T1000 (cell line): ENCODE results near the gene YIPF2.
"Not testable (repeated sequence)": the region's sequence is repeated elsewhere in the genome, so short reads cannot be mapped to it uniquely, and the experiment has no call there.

Experiments
- DNase-seq: peaks from one replicate; lab custom pipeline; 2025; ENCODE audit warnings: mixed read lengths; lab: John Stamatoyannopoulos, UW

Gene YIPF2

GRCh38 chr19:10928563-10929401 is at the start of gene YIPF2, which contains the start of gene TIMM29:
Gene YIPF2, minus strand, starts transcription at chr19:10928639. Its CDS starts 229 bp downstream, at chr19:10928410.
Gene TIMM29, plus strand, starts transcription at chr19:10928811. Its CDS starts 12 bp downstream, at chr19:10928823.
- peak; percentile 93 for DNase-seq

DNA sequence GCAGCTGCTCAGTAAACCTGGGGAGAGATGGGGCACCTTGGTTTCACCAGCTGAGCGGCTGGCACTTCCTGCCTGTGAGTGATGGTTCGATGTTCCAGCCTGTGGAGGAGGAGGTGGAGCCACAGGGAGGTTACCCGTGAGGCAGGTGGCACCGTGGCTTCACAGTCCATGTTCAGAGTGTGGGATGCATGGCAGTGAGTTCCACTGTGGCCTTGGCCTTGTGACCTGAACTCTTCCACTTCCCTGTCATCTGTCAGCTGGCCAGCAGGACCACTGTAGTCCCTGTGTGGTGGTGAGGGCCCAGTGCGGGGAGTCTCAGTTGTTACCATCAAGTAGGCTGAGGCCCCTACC is 49.3 kb upstream of the YIPF2 start:
- DNase-seq = no peak

- no peak for DNase-seq
Observed at GRCh38 chr19:10976131-10976892, 47.9 kb upstream of the YIPF2 start.

GRCh38 chr19:10975374-10976130 is 47.1 kb upstream of the YIPF2 start:
- DNase-seq = no peak

DNA sequence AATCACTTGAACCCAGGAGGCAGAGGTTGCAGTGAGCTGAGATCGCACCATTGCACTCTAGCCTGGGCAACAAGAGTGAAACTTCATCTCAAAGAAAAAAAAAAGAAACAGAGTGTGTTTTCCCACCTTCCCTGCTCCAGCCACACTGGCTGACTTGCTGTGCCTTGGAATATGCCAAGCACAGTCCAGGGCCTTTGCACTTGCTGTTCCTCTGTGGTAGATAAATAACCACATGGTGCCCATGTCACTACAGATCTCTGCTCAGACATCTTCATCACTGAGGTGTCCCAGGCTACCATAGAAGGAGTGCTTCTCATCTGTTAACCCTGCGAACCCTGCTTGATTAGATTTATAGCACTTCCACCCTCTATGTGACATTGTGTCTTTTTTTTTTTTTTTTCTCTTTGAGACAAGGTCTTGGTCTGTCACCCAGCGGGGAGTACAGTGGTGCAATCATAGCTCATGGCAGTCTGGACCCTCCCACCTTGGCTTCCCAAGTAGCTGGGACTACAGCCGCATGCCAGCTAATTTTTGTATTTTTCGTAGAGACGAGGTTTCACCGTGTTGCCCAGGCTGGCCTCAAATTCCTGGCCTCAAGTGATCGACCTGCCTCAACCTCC is 42.8 kb upstream of the YIPF2 start:
- DNase-seq = no peak

DNA sequence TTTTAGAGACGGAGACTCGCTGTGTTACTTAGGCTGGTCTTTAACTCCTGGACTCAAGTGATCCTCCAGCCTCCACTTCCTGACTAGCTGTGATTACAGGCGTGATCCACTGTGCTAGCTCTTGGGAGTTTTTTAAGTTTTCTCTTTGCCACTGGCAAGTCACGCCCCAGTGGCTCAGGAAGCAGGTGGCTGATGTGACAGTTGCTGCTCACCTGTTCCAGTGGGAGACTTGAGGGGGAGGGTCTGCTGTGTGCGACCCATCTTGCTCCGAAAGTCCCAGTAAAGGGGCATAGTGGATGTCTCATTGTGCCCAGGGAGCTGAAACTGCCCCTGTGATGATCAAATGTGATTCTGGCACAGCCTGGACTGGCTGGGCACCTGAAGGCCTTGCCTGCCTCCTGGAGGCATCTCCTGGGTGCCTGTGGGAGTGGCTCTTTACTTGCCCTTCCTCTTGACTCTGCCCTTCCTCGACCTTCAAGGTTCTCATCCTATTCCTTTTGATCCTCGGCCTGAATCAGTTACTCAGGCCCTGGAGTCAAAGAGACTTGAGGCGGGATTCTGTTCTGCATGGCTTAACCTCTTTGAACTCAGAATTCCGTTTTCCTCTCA is 40.2 kb upstream of the YIPF2 start:
- no peak for DNase-seq

GRCh38 chr19:10966809-10967208 is 38.4 kb upstream of the YIPF2 start:
- no peak for DNase-seq

DNA sequence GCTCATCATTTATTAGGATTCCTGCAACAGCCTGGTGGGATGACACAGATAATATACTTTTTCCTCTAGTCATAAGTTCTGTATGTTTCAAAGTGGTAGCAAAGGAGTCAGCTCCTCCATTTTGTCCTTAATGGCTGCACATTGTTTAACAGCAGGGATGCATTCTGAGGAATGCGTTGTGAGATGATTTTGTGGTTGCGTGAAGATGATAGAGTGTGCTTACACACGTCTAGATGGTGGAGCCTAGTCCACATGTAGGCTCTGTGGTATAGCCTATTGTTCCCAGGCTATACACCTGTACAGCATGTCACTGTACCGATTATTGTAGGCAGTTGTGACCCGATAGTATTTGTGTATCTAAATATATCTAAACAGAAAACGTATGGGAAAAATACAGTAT is 37.0 kb upstream of the YIPF2 start:
- DNase-seq = no peak

DNA sequence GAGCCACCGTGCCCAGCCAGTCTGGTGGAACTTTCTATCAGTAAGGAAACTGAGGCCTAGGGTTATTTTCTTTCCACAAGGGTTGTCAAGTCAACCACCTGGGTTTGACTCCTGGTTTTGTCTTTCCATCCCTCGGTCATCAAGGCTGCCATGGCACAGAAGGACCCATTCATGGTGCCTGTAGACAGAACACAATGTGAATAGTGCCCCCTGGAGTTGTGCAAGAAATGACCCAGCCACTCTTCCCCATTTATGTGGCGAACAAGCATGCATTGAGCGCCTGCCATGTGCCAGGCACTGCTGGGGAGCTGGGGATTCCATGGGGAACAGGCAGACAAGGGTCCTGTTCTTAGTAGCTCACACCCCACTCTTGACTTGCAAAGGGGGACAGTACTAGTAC is 36.5 kb upstream of the YIPF2 start:
- DNase-seq = no peak

GRCh38 chr19:10963865-10964264 is 35.4 kb upstream of the YIPF2 start:
- no peak for DNase-seq

- no peak for DNase-seq
Observed at GRCh38 chr19:10962863-10963262, 34.4 kb upstream of the YIPF2 start.

DNA sequence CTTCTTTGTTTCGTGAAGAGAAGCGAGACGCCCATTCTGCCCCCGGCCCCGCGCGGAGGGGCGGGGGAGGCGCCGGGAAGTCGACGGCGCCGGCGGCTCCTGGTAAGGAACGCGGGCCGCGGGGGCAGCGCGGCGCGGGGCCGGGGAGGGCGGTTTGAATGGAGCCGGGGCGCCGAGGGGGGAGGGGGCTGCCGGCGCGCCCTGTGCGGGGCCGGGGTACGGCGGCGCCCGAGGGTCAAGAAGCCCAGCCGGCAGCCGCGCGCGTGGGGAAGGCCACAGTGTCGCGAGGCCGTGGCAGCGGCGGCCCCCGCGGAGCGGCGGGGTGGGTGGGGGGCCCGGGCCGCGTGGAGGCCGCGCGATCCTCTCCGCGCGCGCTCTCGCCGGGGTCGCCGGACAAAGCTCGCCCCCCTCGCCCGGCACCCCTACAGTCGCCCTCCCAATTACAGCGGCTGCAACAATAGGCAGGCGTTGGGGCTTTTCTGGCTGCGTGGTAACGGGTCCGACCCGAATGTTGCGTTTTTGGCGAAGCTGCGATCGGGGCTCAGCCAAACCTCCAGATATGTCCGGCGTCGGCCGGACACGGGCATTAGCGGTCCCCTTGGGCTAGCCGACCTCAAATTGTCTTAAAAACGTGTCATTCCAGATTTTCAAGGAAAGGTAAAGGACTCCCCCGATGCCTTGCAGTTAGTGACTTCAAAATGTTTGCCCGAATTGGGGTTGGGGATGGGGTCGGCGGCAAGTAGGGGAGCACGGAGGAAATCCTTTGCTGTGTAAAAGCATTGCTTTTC is 32.8 kb upstream of the YIPF2 start:
- no peak for DNase-seq

GRCh38 chr19:10960314-10961072 is 32.1 kb upstream of the YIPF2 start, which contains the start of gene SMARCA4:
Gene SMARCA4, plus strand, starts transcription at chr19:10961030. Its CDS starts 23,122 bp downstream, at chr19:10984152.
- DNase-seq = peak; percentile 96

DNA sequence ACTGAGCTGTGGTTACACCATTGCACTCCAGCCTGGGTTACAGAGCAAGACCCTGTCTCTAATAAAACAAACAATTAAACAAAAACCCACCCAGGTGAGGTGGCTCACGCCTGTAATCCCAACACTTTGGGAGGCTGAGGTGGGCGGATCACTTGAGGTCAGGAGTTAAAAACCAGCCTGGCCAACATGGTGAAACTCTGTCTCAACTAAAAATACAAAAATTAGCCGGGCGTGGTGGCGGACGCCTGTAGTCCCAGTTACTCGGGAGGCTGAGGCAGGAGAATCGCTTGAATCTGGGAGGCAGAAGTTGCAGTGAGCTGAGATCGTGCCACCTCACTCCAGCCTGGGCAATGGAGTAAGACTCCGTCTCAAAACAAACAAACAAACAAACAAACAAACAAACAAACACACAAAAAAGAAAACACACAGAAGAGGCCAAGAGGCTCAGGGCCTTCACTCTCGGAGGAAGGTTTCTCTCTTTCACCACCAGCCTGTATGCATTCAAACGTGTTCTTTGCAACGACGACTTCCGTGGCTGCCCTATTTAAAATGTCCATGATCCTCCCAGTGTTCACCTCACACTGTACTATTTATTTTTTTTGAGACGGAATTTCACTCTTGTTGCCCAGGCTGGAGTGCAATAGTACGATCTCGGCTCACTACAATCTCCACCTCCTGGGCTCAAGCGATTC is 31.0 kb upstream of the YIPF2 start:
- DNase-seq = not testable (repeated sequence)

GRCh38 chr19:10952809-10953208 is 24.4 kb upstream of the YIPF2 start:
- DNase-seq = no peak

DNA sequence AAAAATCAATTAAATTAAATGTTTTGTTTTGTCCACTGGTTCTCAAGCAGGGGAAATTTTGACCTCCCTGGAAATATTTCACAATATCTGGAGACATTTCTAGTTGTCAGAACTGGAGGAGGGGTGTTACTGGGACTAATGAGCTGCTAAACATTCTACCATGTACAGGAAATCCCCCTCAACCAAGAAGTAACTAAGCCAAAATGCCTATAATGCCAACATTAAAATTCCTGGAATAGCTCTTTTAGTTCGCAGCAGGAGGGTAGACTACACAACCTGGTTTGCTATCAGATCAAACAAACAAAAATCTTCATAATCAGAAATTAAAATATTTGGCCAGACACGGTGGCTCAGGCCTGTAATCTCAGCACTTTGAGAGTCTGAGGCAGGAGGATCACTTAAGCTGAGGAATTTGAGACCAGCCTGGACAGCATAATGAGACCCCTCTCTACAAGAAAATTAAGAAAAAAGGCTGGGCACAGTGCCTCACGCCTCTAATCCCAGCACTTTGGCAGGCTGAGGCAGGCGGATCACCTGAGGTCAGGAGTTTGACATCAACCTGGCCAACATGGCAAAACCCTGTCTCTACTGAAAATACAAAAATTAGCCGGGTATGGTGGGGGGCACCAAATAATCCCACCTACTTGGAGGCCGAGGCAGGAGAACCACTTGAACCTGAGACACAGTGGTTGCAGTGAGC is 18.7 kb upstream of the YIPF2 start:
- no peak for DNase-seq

DNA sequence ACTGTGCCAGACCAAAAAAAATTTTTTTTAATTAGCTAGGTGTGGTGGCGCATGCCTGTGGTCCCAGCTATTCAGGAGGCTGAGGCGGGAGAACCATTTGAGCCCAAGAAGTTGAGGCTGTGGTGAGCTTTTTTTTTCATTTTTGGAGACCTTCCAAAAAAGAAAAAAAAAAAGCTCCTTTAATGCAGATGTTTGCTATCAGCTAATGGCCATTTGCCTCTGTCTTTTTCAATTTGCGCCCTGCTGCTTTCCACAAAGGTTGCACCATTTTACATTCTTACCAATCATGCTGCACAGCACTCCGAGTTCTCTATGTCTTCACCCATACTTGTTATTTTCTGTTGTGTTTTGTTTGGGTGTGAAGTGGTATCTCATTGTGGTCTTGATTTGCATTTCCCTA is 16.8 kb upstream of the YIPF2 start:
- DNase-seq = no peak

GRCh38 chr19:10943412-10943811 is 15.0 kb upstream of the YIPF2 start:
- not testable (repeated sequence) for DNase-seq

- DNase-seq = not testable (repeated sequence)
Observed at GRCh38 chr19:10941649-10942048, 13.2 kb upstream of the YIPF2 start.
